Measurements from ENCODE around the gene POLR2B. TPM values are rescaled to one million over a fixed set of nuclear protein-coding genes. Genes with fewer than 3 reads are reported as not detected.

The POLR2B gene
- total and polyA plus RNA-seq, 2 of the 4 experiments (the other 2 are of a cell fraction) = 74.0 to 106 TPM

- dilution Hi-C loops (cut with HindIII; ENCODE audit: low sequenced_read_pairs, unreplicated experiment) = no loop called here
- no peak for ATAC-seq (ENCODE audit: low read depth)
- BruUV-seq (replicated peaks) = no TSS peak
Observed at GRCh38 chr4:57051524-57051923, 72.8 kb downstream of the POLR2B start.

More at GRCh38 chr4:57051524-57051923, 72.8 kb downstream of the POLR2B start:
- ChIA-PET CTCF (no interaction called here), POLR2A (ENCODE audit: unreplicated experiment) (no interaction called here)
- no CpG with 5 or more reads among the region's 2 CpGs for WGBS, 2 experiments (ENCODE audit: extremely low coverage in 2 of 2, insufficient read length in 1 of 2)
- no peak overlapping the region for H4K91ac ChIP-seq (ENCODE audit: insufficient read depth, low read depth, low read length)
- no peak overlapping the region for H3K14ac ChIP-seq (replicated peaks; ENCODE audit: low read depth, low read length)
- peaks cover 18% of the 10 kb centered on the region for H3K4me1 ChIP-seq (ENCODE audit: control insufficient read depth, insufficient read depth, low read length)
- H3K27me3 ChIP-seq (ENCODE audit: control insufficient read depth, insufficient read depth, low read length) = no peaks in the 10 kb centered on the region
- no peak overlapping the region for H4K8ac ChIP-seq (ENCODE audit: low read depth in 2 of 2, low read length in 2 of 2)
- H2AK5ac ChIP-seq (ENCODE audit: low read depth, low read length) = peak overlapping the region; percentile 58; the same call in 1 of the 2 replicates
- H3K9ac ChIP-seq (ENCODE audit: low read depth, low read length) = no peak overlapping the region
- DNase-seq = no peak
- H2BK20ac ChIP-seq (ENCODE audit: low read depth, low read length) = no peak overlapping the region
- peaks cover 16 to 87% of the 10 kb centered on the region in 2 experiments for H3K79me1 ChIP-seq (ENCODE audit: low read depth in 1 of 2, low read length in 2 of 2)
- no peak overlapping the region for H2AFZ ChIP-seq (replicated peaks; ENCODE audit: low read length, poor library complexity)
- H3K56ac ChIP-seq (ENCODE audit: extremely low read depth, insufficient read depth, low read length) = no peak overlapping the region
- no peak overlapping the region for H3K4me2 ChIP-seq (ENCODE audit: low read depth, low read length)
- H3K9me1 ChIP-seq (ENCODE audit: insufficient read depth, low read length) = peaks cover 25% of the 10 kb centered on the region
- peak overlapping the region; percentile 19; the same call in 1 of the 2 replicates for H3K4ac ChIP-seq (ENCODE audit: low read depth, low read length)
- in situ Hi-C loops (cut with MboI; ENCODE audit: low sequenced_read_pairs) (no loop called here), intact Hi-C loops (cut with micrococcal nuclease) (no loop called here)
- no peak overlapping the region for H3K23ac ChIP-seq (ENCODE audit: low read depth, low read length)
- 0 out of 3 replicates have a peak overlapping the region, but pooled peaks have one; percentile 4 for H2BK15ac ChIP-seq (ENCODE audit: low read depth, low read length)
- H3K18ac ChIP-seq (ENCODE audit: low read depth, low read length) = no peak overlapping the region
- H2BK5ac ChIP-seq (ENCODE audit: low read depth, low read length, poor library complexity, severe bottlenecking) = no peak overlapping the region
- H4K5ac ChIP-seq (ENCODE audit: low read depth, low read length) = no peak overlapping the region
- TF ChIP-seq CEBPB (IDR thresholded peaks at IDR 0.05; ENCODE audit: low read depth, low read length) (no peak), MXI1 (IDR thresholded peaks at IDR 0.05; ENCODE audit: borderline replicate concordance, low read depth, low read length) (no peak), RCOR1 (IDR thresholded peaks at IDR 0.05; ENCODE audit: insufficient replicate concordance, low read length) (no peak)
- H4K20me1 ChIP-seq (ENCODE audit: insufficient read depth, low read length) = no peaks in the 10 kb centered on the region
- no peak overlapping the region; the same call in 1 of the 2 replicates for H2BK120ac ChIP-seq (ENCODE audit: low read depth, low read length)
- H3K9me3 ChIP-seq (ENCODE audit: control insufficient read depth, insufficient read depth, low read length) = 0 out of 2 replicates have a peak, but pooled peaks cover 2% of the 10 kb centered on the region
- H3K36me3 ChIP-seq (ENCODE audit: control insufficient read depth, insufficient read depth, low read length) = peaks cover 4% of the 10 kb centered on the region; the same call in 1 of the 2 replicates
- no peak overlapping the region for H3K4me3 ChIP-seq (ENCODE audit: insufficient read depth, low read depth, low read length)
- H3K27ac ChIP-seq (ENCODE audit: insufficient read depth, low read length) = no peak overlapping the region
- no peak overlapping the region for H2AK9ac ChIP-seq (replicated peaks; ENCODE audit: low read depth, low read length, poor library complexity)

Data from IMR-90 (cell line).